Measurements from ENCODE around the gene PSMC5.

The PSMC5 gene

GRCh38 chr17:63843910-63844677 is 16.9 kb downstream of the PSMC5 start:
- peak overlapping the region in 1 of 2 experiments; percentile 82 for H3K4me3 ChIP-seq (ENCODE audit: insufficient read depth in 1 of 2, low read depth in 1 of 2, low read length in 2 of 2)
- H2BK12ac ChIP-seq (ENCODE audit: low read length in 2 of 2) = no peak overlapping the region
- H3K18ac ChIP-seq (ENCODE audit: low read depth in 1 of 2, low read length in 2 of 2) = no peak overlapping the region
- H3K4me2 ChIP-seq (ENCODE audit: low read length, poor library complexity, severe bottlenecking) = no peak overlapping the region
- H4K91ac ChIP-seq (ENCODE audit: low read length) = no peak overlapping the region
- peaks cover 21% of the 10 kb centered on the region for H3K4me1 ChIP-seq (ENCODE audit: control insufficient read depth, insufficient read depth, low read depth, low read length)
- no peak overlapping the region for H3K4ac ChIP-seq (ENCODE audit: low read depth in 1 of 2, low read length in 2 of 2)
- H3K9ac ChIP-seq (ENCODE audit: low read length) = peak overlapping the region; percentile 95
- H3K23ac ChIP-seq (ENCODE audit: low read length in 2 of 2) = no peak overlapping the region
- no peak overlapping the region for H2BK15ac ChIP-seq (ENCODE audit: low read depth, poor library complexity, severe bottlenecking)
- no peak for DNase-seq
- no peaks in the 10 kb centered on the region for H3K27me3 ChIP-seq (ENCODE audit: control insufficient read depth in 1 of 2, insufficient read depth in 1 of 2, low read length in 2 of 2)
- peaks cover 3% of the 10 kb centered on the region for H3K79me1 ChIP-seq (replicated peaks; ENCODE audit: low read length, poor library complexity, severe bottlenecking)
- no peak overlapping the region for H3K27ac ChIP-seq (ENCODE audit: low read length, poor library complexity, severe bottlenecking)
- H3K36me3 ChIP-seq (ENCODE audit: control insufficient read depth in 1 of 2, insufficient read depth in 2 of 2, low read depth in 1 of 2, low read length in 2 of 2) = no peaks in the 10 kb centered on the region
- H4K8ac ChIP-seq (ENCODE audit: low read length) = no peak overlapping the region
- no peak overlapping the region for H3K14ac ChIP-seq (ENCODE audit: low read length in 2 of 2)
- H2AFZ ChIP-seq (ENCODE audit: low read depth, low read length) = no peak overlapping the region
- no peak overlapping the region for H2BK5ac ChIP-seq (ENCODE audit: low read depth, low read length, poor library complexity, severe bottlenecking)
- H2AK5ac ChIP-seq (ENCODE audit: low read length, severe bottlenecking) = no peak overlapping the region
- H3K9me3 ChIP-seq (ENCODE audit: control insufficient read depth, low read length) = no peaks in the 10 kb centered on the region
- no peak overlapping the region for H2BK120ac ChIP-seq (ENCODE audit: low read depth, low read length)
- WGBS = 97% methylated on average over 8 of the region's 9 CpGs

- Histone ChIP-seq H3K79me1 (replicated peaks; ENCODE audit: low read length, poor library complexity, severe bottlenecking) (no peaks in the 10 kb centered on the region), H2BK5ac (ENCODE audit: low read depth, low read length, poor library complexity, severe bottlenecking) (no peak overlapping the region), H3K36me3 (ENCODE audit: control insufficient read depth in 1 of 2, insufficient read depth in 2 of 2, low read depth in 1 of 2, low read length in 2 of 2) (no peaks in the 10 kb centered on the region), H3K4ac (ENCODE audit: low read depth in 1 of 2, low read length in 2 of 2) (no peak overlapping the region), H2AFZ (ENCODE audit: low read depth, low read length) (no peak overlapping the region), H3K27me3 (ENCODE audit: control insufficient read depth in 1 of 2, insufficient read depth in 1 of 2, low read length in 2 of 2) (no peaks in the 10 kb centered on the region), H3K9me3 (ENCODE audit: control insufficient read depth, low read length) (no peaks in the 10 kb centered on the region), H4K8ac (ENCODE audit: low read length) (no peak overlapping the region), H4K91ac (ENCODE audit: low read length) (no peak overlapping the region), H3K14ac (ENCODE audit: low read length in 2 of 2) (no peak overlapping the region), H3K4me2 (ENCODE audit: low read length, poor library complexity, severe bottlenecking) (no peak overlapping the region), H3K27ac (ENCODE audit: low read length, poor library complexity, severe bottlenecking) (no peak overlapping the region), H3K23ac (ENCODE audit: low read length in 2 of 2) (no peak overlapping the region), H2BK120ac (ENCODE audit: low read depth, low read length) (no peak overlapping the region), H2AK5ac (ENCODE audit: low read length, severe bottlenecking) (no peak overlapping the region), H3K9ac (ENCODE audit: low read length) (no peak overlapping the region), H2BK12ac (ENCODE audit: low read length in 2 of 2) (no peak overlapping the region), H3K4me3 (ENCODE audit: insufficient read depth in 1 of 2, low read depth in 1 of 2, low read length in 2 of 2) (no peak overlapping the region), H3K18ac (ENCODE audit: low read depth in 1 of 2, low read length in 2 of 2) (no peak overlapping the region), H2BK15ac (ENCODE audit: low read depth, poor library complexity, severe bottlenecking) (no peak overlapping the region), H3K4me1 (ENCODE audit: control insufficient read depth, insufficient read depth, low read depth, low read length) (peaks cover 17% of the 10 kb centered on the region)
- DNase-seq = no peak
- WGBS = no CpG with 5 or more reads among the region's 1 CpG
Observed at GRCh38 chr17:63845509-63845908, 18.3 kb downstream of the PSMC5 start.

- Histone ChIP-seq H2BK12ac (ENCODE audit: low read length in 2 of 2) (no peak overlapping the region), H4K8ac (ENCODE audit: low read length) (no peak overlapping the region), H3K4ac (ENCODE audit: low read depth in 1 of 2, low read length in 2 of 2) (no peak overlapping the region), H3K23ac (ENCODE audit: low read length in 2 of 2) (no peak overlapping the region), H3K36me3 (ENCODE audit: control insufficient read depth in 1 of 2, insufficient read depth in 2 of 2, low read depth in 1 of 2, low read length in 2 of 2) (no peaks in the 10 kb centered on the region), H3K79me1 (replicated peaks; ENCODE audit: low read length, poor library complexity, severe bottlenecking) (no peaks in the 10 kb centered on the region), H4K91ac (ENCODE audit: low read length) (no peak overlapping the region), H3K4me2 (ENCODE audit: low read length, poor library complexity, severe bottlenecking) (no peak overlapping the region), H2BK15ac (ENCODE audit: low read depth, poor library complexity, severe bottlenecking) (no peak overlapping the region), H3K4me1 (ENCODE audit: control insufficient read depth, insufficient read depth, low read depth, low read length) (peaks cover 5% of the 10 kb centered on the region), H3K18ac (ENCODE audit: low read depth in 1 of 2, low read length in 2 of 2) (no peak overlapping the region), H3K27ac (ENCODE audit: low read length, poor library complexity, severe bottlenecking) (no peak overlapping the region), H2AK5ac (ENCODE audit: low read length, severe bottlenecking) (no peak overlapping the region), H3K27me3 (ENCODE audit: control insufficient read depth in 1 of 2, insufficient read depth in 1 of 2, low read length in 2 of 2) (no peaks in the 10 kb centered on the region), H3K14ac (ENCODE audit: low read length in 2 of 2) (no peak overlapping the region), H3K9me3 (ENCODE audit: control insufficient read depth, low read length) (no peaks in the 10 kb centered on the region), H3K4me3 (ENCODE audit: insufficient read depth in 1 of 2, low read depth in 1 of 2, low read length in 2 of 2) (no peak overlapping the region), H3K9ac (ENCODE audit: low read length) (no peak overlapping the region), H2BK120ac (ENCODE audit: low read depth, low read length) (no peak overlapping the region), H2BK5ac (ENCODE audit: low read depth, low read length, poor library complexity, severe bottlenecking) (no peak overlapping the region), H2AFZ (ENCODE audit: low read depth, low read length) (no peak overlapping the region)
- 64% methylated on average over 3 of the region's 3 CpGs for WGBS
- no peak for DNase-seq
Observed at GRCh38 chr17:63847525-63848249, 20.5 kb downstream of the PSMC5 start.

All from mesenchymal stem cell (in vitro differentiated cells and primary cell).